CD4-positive, alpha-beta T cell (primary cell): ENCODE data around the gene LYL1. TPM values are rescaled to one million over a fixed set of nuclear protein-coding genes. Genes with fewer than 3 reads are reported as not detected.

Experiments
- ATAC-seq: fragments of 200-7000 bp; cut with Tn5 transposase; one replicate; pipeline ENCODE4 v1.10.0; 2022; ENCODE audit warnings: mild to moderate bottlenecking; ENCODE audit not compliant: poor library complexity
- CTCF ChIA-PET: fragments of 350-600 bp; sonication (Branson Sonifier 250); formaldehyde crosslinking; loops from one replicate; lab custom pipeline; 2021; ENCODE audit warnings: antibody characterized with exemption, inconsistent platforms; lab: Charles Lee
- POLR2A ChIA-PET: fragments of 350-600 bp; sonication (Branson Sonifier 250); formaldehyde crosslinking; loops from one replicate; lab custom pipeline; 2021; ENCODE audit warnings: antibody characterized with exemption, inconsistent platforms; lab: Charles Lee
- DNase-seq, 14 experiments: peaks; one replicate each; pipeline ENCODE4 v3.0.0-alpha.2; 2013 to 2020; ENCODE audit warnings: mixed read lengths in 2 of 14
- H3K27ac ChIP-seq, 2 donors: one replicate each; pipeline versions ENCODE4 v1.5.1 to v1.7.0; 2013; ENCODE audit warnings: low read length in 2 of 2, low read depth in 1 of 2, mild to moderate bottlenecking in 1 of 2
- H3K27me3 ChIP-seq, 2 experiments: 1 replicate in 1 of 2; 2 replicates in 1 of 2; pipeline versions ENCODE4 v1.6.1 to v1.7.0; 2013; ENCODE audit warnings: low read length in 2 of 2, control low read depth in 1 of 2, mild to moderate bottlenecking in 1 of 2, moderate library complexity in 1 of 2; ENCODE audit not compliant: insufficient read depth in 2 of 2, control insufficient read depth in 1 of 2
- H3K36me3 ChIP-seq: one replicate; pipeline ENCODE4 v1.6.1; 2013; ENCODE audit warnings: low read length, control low read depth; ENCODE audit not compliant: insufficient read depth
- H3K4me1 ChIP-seq: one replicate; pipeline ENCODE4 v1.6.1; 2013; ENCODE audit warnings: low read length, control low read depth; ENCODE audit not compliant: insufficient read depth
- H3K4me3 ChIP-seq: one replicate; pipeline ENCODE4 v1.5.1; 2013; ENCODE audit warnings: mild to moderate bottlenecking, low read length, moderate library complexity
- H3K9me3 ChIP-seq, 2 experiments: 1 replicate in 1 of 2; 2 replicates in 1 of 2; pipeline versions ENCODE4 v1.6.1 to v1.7.0; 2013; ENCODE audit warnings: low read length in 2 of 2, mild to moderate bottlenecking in 2 of 2, control low read depth in 1 of 2, moderate library complexity in 1 of 2; ENCODE audit not compliant: control insufficient read depth in 1 of 2, insufficient read depth in 1 of 2
- H3K27ac Mint-ChIP-seq: one replicate; pipeline ENCODE4 v1.8.0; 2020; ENCODE audit warnings: mixed read lengths
- H3K27me3 Mint-ChIP-seq: one replicate; pipeline ENCODE4 v1.8.0; 2021; ENCODE audit warnings: mixed read lengths
- H3K36me3 Mint-ChIP-seq: one replicate; pipeline ENCODE4 v1.8.0; 2021; ENCODE audit warnings: low read depth, mixed read lengths
- H3K4me1 Mint-ChIP-seq: one replicate; pipeline ENCODE4 v1.8.0; 2021; ENCODE audit warnings: low read depth, mixed read lengths
- H3K4me3 Mint-ChIP-seq: one replicate; pipeline ENCODE4 v1.8.0; 2020; ENCODE audit warnings: mild to moderate bottlenecking, mixed read lengths
- H3K9me3 Mint-ChIP-seq: one replicate; pipeline ENCODE4 v1.8.0; 2020; ENCODE audit warnings: mixed read lengths
- intact Hi-C, 2 experiments: fragments of 100-400 bp; cut with DNase I in 1 of 2; cut with micrococcal nuclease in 1 of 2; formaldehyde crosslinking; loops; one replicate each; pipeline versions ENCODE4 v1.15.1 to v1.9.0; 2023 to 2025; cut with DNase I, micrococcal nuclease
- total RNA-seq, 174 experiments: library from RNA in 2 of 174; stranded (reverse) in 2 of 174; gene quantifications; one replicate each; pipeline ENCODE4 v1.2.3 and lab custom pipeline; 2021 to 2026
- TF ChIP-seq, protein P1 (sequence below): fragments of 200-600 bp; IDR thresholded peaks from one replicate; pipeline ENCODE4 v1.8.0; 2022; ENCODE audit warnings: antibody characterized with exemption, mild to moderate bottlenecking

Gene LYL1
- total RNA-seq, 2 experiments from 2014 or later = 1.9 to 2.1 TPM

- Histone ChIP-seq H3K36me3 (no peaks in the 10 kb centered on the region), H3K4me3 (no peak overlapping the region), H3K9me3 (no peaks in the 10 kb centered on the region), H3K27me3 (peaks cover 23% of the 10 kb centered on the region in 2 experiments), H3K4me1 (peaks cover 54% of the 10 kb centered on the region), H3K27ac (no peak overlapping the region)
- TF ChIP-seq, protein P1, sequence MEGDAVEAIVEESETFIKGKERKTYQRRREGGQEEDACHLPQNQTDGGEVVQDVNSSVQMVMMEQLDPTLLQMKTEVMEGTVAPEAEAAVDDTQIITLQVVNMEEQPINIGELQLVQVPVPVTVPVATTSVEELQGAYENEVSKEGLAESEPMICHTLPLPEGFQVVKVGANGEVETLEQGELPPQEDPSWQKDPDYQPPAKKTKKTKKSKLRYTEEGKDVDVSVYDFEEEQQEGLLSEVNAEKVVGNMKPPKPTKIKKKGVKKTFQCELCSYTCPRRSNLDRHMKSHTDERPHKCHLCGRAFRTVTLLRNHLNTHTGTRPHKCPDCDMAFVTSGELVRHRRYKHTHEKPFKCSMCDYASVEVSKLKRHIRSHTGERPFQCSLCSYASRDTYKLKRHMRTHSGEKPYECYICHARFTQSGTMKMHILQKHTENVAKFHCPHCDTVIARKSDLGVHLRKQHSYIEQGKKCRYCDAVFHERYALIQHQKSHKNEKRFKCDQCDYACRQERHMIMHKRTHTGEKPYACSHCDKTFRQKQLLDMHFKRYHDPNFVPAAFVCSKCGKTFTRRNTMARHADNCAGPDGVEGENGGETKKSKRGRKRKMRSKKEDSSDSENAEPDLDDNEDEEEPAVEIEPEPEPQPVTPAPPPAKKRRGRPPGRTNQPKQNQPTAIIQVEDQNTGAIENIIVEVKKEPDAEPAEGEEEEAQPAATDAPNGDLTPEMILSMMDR = peak; percentile 46
- Mint-ChIP-seq H3K4me1 (peaks cover 33% of the 10 kb centered on the region), H3K4me3 (peak overlapping the region; percentile 51), H3K9me3 (no peaks in the 10 kb centered on the region), H3K27ac (no peak overlapping the region), H3K36me3 (no peaks in the 10 kb centered on the region), H3K27me3 (peaks cover 30% of the 10 kb centered on the region)
- CTCF ChIA-PET = interaction anchor here (1.1 to 4.4 kb wide), 7 partner anchors 9 to 156 kb away, joined by 3 to 83 read pairs (median 25); partner anchors contain the start of gene CALR
- POLR2A ChIA-PET = interaction anchor here (0.7 to 3.6 kb wide), 5 partner anchors 11 to 129 kb away, joined by 3 to 16 read pairs (median 6); no protein-coding TSS in a partner anchor
- no peak for DNase-seq
- intact Hi-C loops = loop anchor here in 1 of 2 experiments (1.0 kb wide), 1 partner anchor 116 kb away; no protein-coding TSS in a partner anchor
- ATAC-seq = no peak
Observed at GRCh38 chr19:13094106-13094504, 8.6 kb downstream of the LYL1 start.

- Histone ChIP-seq H3K4me1 (peaks cover 48% of the 10 kb centered on the region), H3K27me3 (peaks cover 20 to 23% of the 10 kb centered on the region in 2 experiments), H3K36me3 (no peaks in the 10 kb centered on the region), H3K9me3 (no peaks in the 10 kb centered on the region), H3K4me3 (no peak overlapping the region), H3K27ac (no peak overlapping the region)
- ATAC-seq (peak; percentile 73), DNase-seq (peak; percentile 68 to 91 (median 76))
- CTCF ChIA-PET = interaction anchor here (0.6 to 4.4 kb wide), 8 partner anchors 9 to 156 kb away, joined by 3 to 83 read pairs (median 18); partner anchors contain the start of gene CALR
- peak overlapping the region; percentile 51 for H3K4me3 Mint-ChIP-seq
- TF ChIP-seq, protein P1 = peak; percentile 89
- peaks cover 27% of the 10 kb centered on the region for H3K4me1 Mint-ChIP-seq
- no peaks in the 10 kb centered on the region for H3K36me3 Mint-ChIP-seq
- POLR2A ChIA-PET = interaction anchor here (0.8 to 3.6 kb wide), 4 partner anchors 11 to 129 kb away, joined by 3 to 16 read pairs (median 8); no protein-coding TSS in a partner anchor
- H3K9me3 Mint-ChIP-seq = no peaks in the 10 kb centered on the region
- H3K27ac Mint-ChIP-seq = no peak overlapping the region
- peaks cover 29% of the 10 kb centered on the region for H3K27me3 Mint-ChIP-seq
- intact Hi-C loops = loop anchor here (1.0 kb wide), 2 partner anchors 110 to 115 kb away; no protein-coding TSS in a partner anchor
Observed at GRCh38 chr19:13093407-13094105, 9.1 kb downstream of the LYL1 start.

DNA sequence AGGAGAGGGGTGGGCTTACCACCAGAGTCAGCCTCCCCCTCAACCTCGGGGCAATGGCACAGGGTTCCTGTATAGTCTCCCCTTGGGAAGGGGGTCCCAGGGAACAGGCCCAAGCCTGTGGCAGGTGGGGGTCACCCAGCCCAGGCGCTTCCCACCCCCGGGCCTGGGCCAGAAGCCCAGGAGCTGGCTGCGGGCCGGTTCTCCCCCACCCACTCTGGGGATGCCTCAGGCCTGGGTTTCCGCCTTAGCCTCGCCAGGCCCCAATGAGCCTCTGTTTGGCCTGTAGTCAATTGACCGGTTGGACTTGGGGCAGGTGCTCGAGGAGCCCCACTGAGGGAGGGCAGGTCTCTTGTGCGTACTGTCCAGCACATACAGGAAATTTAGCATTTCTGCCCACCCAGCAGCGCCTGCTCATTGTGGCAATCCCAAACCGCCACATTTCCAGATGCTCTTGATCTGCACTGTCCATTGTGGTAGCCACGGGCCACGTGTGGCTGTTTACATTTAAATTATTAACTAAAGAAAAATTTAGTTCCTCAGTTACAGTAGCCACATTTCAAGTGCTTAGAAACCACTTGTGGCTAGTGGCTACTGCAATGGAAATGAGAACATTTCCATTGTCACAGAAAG is 9.9 kb downstream of the LYL1 start:
- POLR2A ChIA-PET = interaction anchor here (3.6 kb wide), 1 partner anchor 12 kb away, joined by 16 read pairs; no protein-coding TSS in a partner anchor
- Mint-ChIP-seq H3K27me3 (peaks cover 22% of the 10 kb centered on the region), H3K9me3 (no peaks in the 10 kb centered on the region), H3K27ac (no peak overlapping the region), H3K36me3 (no peaks in the 10 kb centered on the region), H3K4me3 (no peak overlapping the region), H3K4me1 (peaks cover 19% of the 10 kb centered on the region)
- TF ChIP-seq, protein P1 = no peak
- CTCF ChIA-PET = interaction anchor here (1.7 to 4.4 kb wide), 4 partner anchors 31 to 115 kb away, joined by 6 to 83 read pairs (median 8); no protein-coding TSS in a partner anchor
- no peak for ATAC-seq
- no peak overlapping the region for H3K27ac ChIP-seq
- H3K9me3 ChIP-seq = no peaks in the 10 kb centered on the region
- peaks cover 15 to 20% of the 10 kb centered on the region in 2 experiments for H3K27me3 ChIP-seq
- no peak overlapping the region for H3K4me3 ChIP-seq
- H3K4me1 ChIP-seq = peaks cover 40% of the 10 kb centered on the region
- H3K36me3 ChIP-seq = no peaks in the 10 kb centered on the region
- intact Hi-C loops = loop anchor here in 1 of 2 experiments (1.0 kb wide), 2 partner anchors 109 to 114 kb away; no protein-coding TSS in a partner anchor
- no peak for DNase-seq
